Fibroblast of upper back skin (primary cell): ENCODE results near the gene CD79A.
"Not testable (repeated sequence)": the region's sequence is repeated elsewhere in the genome, so short reads cannot be mapped to it uniquely, and the experiment has no call there.

ENCODE experiments used
- DNase-seq: peaks from one replicate; pipeline ENCODE4 v3.0.0-alpha.2; 2013

Gene CD79A

DNA sequence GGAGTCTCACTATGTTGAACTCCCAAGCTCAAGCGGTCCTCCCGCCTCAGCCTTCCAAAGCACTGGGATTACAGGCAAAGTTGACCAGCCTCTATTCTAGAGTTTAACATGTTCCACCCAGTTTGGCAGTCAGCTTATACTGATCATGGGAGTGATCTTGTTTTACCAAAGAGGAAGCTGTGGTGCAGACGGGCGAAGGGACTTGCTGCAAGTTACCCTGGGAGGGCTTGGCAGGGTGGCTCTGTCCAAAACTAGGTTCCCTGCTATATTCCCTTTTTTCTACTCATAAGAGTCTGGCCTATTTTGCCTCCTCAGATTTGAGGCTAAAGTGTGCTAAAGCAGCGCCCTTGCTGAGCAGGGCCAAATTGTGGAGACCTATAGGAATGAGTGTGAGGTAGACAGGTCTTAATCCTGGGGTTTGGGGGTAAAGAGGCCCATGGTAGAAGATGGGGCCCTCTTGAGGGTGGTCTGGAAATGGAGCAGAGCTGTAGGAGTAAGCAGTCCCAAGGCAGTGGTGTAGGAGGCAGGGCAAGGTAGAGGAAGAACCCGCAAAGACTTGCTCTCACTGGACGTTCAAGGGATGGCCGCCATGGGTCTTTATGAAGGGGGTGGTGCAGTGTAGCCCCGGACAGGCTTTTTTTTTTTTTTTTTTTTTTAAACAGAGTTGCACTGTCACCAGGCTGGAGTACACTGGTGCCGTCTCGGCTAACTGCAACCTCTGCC is 13.7 kb upstream of the CD79A start:
- DNase-seq, result no peak

DNA sequence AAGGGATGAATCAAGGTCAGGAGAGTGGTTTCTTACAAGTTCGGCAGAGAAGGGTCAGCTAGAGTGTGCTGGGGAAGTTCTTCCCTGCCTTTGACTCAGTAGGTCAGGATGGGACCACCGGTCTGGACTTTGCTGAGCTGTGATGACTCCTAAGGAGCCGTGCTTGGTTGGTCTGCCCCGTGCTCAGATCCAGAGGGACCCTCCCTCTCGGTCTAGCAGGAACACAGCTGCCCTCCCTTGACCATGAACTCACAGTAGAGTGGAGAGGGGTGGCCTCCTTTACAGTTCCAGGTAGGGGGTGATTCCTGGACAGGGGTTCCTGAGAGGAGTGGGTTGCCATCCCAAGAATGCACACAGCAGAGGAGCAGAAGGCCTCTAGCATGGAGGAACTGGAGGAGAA is 12.7 kb upstream of the CD79A start:
- no peak for DNase-seq

DNA sequence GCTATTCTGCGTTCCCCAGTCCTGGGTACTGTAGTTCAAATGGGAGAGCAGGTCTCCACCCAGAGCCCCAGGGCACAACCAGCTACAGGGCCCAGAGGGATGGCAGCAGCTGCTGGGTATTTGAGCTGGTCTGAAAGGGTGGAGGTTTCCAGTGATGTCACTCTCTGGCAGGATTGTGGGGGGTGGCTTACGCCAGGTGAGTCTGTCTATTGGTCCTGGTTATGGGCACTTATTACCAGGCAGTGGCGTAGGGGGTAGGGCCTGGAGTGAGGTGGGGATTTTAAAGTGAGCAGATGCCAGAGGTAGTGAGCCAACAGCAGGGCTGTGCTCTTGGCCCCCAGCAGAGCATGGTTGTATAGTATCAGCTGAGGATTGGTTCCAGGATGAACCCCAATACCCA is 10.8 kb upstream of the CD79A start:
- no peak for DNase-seq

DNA sequence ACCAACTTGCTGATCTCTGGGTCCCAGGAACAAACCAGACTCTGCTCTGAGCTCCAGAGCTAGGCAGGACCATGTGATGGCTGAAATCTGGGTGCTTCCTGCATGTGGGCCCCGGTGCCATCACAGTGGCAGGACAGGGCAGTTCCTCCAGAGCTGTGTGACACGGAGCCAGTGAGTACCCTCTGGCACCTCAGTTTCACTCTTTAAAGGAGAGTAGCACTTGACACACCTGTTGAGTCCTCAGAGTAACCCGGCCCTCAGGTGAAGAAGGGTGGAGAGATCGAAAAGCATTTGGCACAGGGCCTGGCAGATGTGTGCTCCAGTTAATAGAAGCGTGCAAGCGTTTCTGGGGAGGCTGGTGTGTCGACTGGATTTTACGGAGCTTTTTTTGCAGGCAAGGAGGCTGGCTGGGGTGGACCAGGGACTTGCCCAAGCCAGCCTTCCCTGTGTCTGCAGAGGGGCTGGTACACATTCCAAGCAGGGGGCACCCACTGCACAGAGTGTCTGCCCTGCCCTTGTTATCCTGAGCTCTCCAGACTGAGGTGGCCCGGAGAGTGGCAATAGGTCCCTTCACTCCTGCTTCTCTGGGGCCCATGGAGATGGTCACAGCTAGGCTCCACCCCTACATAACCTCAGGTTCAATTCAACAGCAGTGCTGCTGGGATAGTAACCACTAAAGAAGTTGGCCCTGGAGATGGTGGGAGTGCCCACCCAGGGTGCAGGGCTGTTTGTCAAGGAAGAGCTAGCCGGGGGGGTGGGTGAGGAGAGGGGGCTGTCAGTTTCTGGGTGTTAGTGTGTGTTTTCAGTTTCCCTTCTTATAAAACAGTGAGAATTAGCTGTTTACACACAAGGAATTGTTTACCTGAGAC is 8.7 kb upstream of the CD79A start:
- DNase-seq, result no peak

DNA sequence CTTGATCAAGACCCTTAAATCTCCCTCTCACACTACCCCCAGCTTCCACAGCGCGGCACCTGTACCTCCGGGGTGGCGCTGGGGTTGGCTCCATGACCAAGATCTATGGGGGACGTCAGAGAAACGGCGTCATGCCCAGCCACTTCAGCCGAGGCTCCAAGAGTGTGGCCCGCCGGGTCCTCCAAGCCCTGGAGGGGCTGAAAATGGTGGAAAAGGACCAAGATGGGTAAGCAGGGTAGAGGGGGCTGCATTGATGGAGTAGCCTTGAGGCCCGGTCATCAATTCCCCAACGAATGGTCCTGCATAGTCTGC is 8.1 kb upstream of the CD79A start:
- DNase-seq, result no peak

DNA sequence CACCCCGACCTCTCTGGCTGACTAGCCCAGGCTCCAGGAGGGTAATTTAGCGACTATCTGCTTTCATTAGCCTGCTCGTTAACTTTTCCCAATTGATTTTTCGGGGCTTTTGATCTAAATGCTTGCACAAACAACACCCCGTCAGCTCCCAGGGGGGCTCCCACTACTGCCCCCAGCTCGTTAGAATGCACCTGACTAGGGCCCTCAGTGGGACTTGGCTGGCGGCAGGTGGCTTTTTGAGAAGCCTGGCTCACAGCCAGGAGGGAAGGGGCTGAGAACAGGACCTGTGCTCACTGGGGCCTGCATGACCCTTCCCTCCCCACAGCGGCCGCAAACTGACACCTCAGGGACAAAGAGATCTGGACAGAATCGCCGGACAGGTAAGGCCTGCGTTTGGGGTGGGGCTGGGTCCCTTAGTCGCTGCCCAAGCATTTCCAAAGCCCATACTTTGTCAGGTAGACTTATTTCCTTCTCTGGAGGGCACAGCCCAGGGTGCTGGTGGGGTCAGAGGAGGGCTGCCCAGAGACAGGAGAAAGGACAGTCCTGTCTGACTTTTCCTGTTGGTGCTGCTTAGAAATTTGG is 7.6 kb upstream of the CD79A start:
- DNase-seq, result no peak

DNA sequence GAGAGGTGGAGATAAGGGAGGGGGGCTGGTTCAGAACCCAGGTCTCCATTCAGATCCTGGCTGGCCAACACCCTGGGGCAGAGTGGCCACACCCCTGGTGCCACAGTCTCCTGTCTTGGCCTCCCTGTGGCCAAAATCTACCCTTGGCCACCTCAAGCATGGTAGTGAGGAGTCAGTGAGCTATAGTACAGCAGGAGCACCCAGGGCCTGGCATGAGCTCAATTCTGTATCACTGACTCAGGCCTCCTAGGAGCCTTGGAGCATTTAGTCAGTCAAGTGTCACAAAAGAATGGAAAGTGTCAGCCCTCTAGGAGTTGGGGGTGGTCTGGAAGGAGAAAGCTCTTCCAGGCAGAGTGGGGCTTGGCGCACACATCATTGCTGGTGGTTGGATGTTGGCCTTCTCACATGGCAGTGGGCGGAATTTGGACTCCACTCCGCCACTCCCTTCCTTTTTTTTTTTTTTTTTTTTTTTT is 6.6 kb upstream of the CD79A start:
- peak; percentile 31 for DNase-seq

DNA sequence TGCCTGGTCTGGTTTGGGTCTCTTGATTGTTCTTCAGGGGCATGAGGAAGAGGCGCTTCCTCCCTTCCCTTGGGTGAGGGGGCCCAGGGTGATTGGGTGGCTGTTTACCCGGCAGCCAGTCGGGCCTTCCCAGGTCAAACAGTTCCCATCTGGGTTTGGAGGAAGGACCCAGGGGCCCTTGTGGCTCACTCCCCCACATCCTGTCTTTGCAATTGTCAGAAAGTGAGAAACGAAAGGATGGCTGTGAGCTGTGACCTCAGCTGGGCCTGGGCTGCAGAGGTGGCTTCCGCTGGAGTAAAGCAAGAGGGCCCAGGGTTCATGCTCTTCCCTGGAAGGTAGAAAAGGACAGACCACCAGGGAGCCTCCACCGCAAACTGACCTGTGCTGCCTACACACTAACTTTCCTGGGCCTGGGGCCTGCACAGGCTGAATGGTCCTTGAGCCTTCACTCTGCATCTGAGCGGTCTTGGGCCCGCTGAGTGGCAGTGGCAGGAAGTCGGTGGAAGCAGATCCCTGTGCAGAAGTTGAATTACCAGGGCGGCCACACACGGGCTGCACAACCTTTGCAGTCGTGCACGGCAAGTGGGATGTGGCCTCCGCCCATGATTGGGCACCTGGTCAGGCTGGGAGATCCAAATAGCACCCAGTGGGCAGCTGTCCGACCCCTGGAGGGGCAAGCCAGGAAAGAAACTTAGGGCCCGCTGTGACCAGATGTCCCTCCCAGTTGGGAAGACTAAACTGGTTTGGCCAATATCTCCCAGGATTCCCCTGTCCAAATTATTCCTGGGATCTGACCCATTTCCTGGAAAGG is 5.3 kb upstream of the CD79A start:
- no peak for DNase-seq

DNA sequence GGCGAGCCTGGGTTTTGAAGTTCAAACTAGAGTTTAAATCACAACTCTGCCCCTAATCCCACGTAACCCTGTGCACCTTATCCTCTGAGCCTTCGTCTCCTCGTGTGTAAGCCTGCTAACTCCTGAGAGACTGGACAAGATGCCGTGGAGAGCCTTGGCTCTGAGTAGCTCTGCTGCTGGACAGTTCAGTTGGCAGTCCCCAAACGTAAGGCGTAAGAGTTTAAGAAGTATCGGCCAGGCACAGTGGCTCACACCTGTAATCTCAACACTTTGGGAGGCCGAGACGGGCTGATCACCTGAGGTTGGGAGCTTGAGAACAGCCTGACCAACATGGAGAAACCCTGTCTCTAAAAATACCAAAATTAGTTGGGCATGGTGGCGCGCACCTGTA is 4.7 kb upstream of the CD79A start:
- no peak for DNase-seq

DNA sequence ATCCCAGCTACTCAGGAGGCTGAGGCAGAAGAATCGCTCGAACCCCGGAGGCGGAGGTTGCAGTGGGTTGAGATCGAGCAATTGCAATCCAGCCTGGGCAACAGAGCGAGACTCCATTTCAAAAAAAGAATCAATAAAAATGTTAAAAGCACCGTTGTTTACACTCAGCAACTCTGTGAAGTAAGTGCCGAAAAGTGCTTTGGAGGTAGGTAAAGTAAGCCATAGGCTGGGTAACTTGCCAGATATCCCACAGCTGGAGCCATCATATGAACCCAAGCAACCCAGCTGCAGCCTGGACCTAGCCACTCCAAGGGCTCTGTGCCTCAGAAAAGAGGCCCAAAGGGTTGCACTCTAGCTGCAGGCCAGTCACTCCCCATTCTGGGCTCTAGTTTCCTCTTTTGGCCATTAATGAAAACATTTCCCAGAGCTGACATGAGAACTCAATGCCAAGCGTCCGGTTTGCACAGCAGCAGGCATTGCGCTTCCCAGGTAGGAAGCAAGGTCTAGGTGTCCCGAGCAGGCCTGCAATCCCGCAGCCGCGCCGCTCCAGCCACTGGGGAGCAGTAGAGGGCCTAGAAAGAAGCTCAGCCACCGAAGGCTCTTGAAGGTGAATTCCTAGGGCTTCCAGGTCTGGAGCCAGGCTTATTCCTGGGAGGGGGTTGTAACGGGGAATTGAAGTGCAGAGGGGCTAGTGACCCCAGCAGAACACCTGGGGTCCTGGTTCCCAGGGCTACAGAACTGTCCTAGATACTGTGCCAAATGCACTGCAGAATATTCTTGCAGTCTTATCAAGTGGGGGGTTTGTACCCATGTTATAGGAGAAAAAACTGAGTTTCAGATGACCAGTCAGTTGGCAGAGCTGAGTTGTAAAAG is 4.1 kb upstream of the CD79A start:
- DNase-seq, result peak; percentile 57

DNA sequence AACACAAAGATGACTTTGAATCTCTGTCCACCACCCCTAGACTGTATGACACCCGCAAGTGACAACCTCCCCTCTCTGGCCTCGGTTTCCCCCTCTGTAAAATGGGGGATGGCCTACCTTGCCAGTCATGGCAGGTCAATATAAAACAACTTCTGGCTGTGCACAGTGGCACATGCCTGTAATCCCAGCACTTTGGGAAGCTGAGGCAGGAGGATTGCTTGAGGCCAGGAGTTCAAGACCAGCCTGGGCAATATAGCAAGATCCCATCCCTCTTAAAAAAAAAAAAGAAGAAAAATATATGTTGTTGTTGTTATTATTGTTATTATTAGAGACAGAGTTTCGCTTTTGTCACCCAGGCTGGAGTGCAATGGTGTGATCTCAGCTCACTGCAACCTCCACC is 1.1 kb upstream of the CD79A start:
- not testable (repeated sequence) for DNase-seq

DNA sequence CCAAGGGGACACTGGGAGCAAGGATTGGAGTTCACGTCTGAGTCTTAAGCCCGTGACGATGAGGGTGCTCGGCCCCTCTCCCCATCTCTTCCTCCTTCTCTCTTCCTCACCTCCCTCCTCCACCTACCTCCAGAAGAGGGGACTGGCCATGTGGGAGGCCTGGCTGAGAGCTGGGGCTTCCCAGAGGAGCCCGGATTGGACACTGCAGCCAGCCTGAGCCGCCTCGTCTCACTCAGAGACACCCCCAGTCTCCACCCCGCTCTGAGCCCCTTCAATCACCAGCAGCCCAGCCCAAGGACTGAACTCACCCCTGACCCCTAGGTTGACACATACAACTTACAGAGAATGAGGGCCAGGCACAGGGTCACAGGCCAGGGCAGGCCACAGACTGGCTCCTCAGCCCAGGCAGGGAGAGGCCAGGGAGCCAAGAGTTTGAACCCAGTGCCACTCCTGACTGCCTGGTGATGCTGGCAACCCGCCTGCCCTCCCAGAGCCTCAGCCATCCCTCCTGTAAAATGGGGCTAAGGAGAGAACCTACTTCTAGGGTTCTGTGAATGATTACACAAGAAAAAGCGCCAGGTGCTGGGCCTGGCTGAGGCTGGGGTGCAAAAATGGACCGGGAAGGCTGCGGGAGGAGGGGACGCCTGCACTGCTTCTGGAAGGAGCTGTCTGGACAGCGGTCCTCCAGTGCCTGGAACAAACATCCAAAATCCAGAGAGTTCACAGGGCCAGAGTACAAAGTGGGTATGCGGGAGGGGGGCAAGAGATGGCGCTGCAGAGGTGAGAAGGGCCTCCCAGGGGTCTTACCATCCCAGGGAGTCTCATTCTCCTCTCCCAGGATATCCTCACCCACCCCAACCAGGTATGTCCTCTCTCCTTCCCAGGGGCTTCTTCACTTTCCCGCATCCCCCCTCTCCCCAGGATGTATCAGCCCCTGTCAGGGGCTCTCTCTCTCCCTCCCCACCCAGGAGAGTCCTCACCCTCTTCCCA is 1.1 kb downstream of the CD79A start:
- DNase-seq, result no peak

DNA sequence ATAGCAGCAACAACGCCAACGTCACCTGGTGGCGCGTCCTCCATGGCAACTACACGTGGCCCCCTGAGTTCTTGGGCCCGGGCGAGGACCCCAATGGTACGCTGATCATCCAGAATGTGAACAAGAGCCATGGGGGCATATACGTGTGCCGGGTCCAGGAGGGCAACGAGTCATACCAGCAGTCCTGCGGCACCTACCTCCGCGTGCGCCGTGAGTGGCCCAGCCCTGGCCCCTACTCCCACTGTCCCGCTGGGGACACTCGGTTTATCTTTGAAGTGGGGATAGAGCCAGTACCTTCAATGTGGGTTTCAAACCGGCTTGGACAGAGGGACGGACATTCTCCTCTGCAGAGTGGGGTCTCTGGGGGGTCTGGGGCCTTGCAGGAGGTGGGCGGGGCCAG is 2.0 kb downstream of the CD79A start:
- no peak for DNase-seq

DNA sequence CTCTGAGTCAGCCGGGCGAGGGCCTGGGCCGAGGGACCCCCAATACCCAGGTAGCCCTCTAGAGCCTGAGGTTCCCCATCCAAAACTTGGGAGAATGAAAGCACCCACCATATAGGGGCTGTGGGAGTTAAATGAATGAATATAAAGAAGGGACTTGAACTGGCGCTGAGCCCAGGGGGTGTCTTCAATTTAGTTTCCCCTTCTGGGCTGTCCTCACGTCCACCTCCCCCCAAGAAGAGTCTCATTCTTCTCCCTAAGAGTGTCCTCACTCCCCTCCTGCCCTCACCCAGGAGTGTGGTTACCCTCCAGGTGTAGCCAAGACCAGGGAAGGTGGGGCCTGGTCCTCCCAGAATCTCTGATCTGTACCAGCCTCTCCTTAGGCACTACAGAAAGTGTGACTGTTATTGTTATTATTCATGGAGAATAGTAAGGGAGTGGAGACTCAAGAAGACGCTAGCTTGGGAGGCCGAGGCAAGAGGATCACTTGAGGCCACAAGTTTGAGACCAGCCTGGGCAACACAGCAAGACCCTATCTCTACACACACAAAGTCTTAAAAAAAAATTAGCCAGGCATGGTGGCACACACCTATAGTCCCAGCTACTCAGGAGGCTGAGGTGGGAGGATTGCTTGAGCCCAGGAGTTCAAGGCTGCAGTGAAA is 2.7 kb downstream of the CD79A start:
- DNase-seq, result no peak

DNA sequence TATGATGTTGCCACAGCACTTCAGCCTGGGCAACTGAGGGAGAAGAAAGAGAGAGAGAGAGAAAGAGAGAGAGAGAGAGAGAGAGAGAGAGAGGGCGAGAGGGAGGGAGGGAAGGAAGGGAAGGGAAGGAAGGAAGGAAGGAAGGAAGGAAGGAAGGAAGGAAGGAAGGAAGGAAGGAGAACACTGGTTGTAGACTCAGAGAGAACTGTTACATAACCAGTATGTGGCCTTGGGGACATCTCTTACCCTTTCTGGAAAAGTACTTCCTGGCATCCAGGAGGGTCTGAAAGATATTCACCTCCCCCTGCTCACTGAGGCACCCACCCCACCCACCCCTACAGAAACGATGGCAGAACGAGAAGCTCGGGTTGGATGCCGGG is 3.2 kb downstream of the CD79A start:
- DNase-seq, result no peak

DNA sequence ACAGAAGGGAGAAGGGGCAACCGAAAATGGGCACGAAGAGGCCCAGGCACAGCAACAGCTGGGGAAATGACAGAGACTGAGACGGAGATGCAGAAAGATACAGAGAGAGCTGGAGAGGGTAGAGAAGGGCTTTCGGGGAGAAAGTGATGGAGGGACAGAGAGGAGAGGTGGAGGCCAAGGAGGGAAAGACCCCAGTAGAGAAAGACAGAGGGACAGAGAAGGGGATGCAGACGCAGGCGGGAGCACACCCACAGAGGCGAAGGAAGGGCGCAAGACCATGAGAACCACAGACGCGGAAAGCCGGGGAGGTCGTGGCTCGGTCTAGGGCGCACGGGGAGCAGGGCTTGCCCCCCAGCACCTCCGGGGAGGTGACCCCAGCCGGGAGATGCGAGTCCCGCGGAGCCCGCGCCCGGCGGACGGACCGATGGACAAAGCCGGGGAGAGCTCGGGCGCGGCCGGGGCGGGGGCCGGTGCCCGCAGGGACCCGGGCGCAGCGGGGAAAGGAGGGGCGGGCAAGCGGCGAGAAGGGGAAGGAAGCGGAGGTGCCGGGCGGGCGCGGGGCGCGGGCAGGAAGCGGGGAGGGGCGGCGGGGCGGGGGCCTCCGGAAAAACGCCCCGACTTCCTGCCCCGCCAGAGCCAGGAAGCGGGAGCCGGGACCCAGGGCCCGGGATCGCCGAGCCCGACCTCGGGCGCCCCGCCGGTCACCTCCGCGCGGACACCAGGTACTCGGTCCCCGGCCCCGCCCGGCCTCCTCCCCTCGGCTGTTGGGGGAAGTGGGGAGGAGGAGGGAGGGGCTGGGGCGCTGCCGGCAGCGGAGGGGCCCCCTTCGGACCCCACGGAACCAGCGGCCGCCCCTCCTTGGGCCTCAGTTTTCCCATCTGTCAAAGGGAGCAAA is 5.7 kb downstream of the CD79A start, which contains the start of gene ARHGEF1:
Gene ARHGEF1, plus strand, starts transcription at position 617 of the 895 bp plus-strand sequence. CDS start 4,899 bp downstream, outside the sequence.
- no peak for DNase-seq

DNA sequence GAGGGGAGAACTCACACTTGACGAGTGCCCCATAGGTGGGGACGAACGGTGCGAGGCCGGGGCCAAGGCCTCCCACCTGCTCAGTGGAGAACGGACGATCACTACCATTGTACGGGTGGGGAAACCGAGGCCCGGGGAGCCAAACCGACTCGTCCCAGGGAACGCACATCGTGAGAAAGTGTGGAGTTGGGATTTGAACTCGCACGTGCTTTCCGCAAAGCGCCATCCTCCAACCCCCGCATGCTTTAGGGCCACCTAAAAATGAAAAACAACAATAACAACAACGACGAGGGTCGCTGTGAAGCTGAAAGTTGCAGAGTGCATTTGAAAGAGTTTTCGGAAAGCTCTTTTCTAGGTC is 6.4 kb downstream of the CD79A start:
- no peak for DNase-seq

DNA sequence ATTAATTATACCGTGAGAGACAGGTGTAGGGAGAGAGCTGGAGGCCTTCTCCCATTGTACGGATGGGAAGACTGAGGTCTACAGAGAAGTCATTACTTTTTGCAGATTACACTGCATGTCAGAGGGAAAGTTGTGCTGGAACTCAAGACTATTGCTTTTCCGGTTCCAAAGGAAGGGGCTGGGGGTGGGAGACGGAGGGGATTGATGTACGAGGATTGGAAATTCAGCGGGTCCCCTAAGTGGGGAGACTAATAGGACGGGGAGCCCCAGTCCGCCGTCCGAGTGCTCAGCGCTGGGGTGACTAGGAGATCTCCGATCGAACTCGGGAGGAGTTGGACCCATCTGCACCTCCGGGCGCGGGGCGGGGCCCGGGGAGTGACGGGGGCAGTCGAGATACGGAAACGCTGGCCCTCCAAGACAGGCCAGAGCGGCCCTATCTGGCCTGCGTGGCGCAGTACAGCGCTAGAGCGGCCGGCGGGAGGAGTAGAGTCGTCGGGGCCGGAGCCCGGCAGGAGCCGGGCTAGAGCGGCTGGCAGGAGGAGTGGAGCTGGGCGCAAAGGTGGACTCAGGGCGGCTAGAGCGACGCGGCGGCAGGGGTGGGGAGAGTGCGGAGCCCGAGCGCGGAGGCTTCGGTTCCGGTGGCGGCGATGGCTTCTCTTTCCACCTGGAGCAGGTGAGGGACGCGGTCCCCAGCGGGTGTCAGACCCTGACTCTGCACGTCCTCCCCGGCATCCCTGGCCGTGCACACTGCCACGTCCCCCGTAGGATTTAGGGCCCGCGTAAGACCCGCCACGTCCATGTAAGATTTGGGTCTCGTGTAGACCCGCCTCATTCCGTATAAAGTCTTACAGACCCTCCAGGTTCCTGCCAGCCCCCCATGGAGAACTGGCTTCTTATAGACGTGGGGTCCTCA is 7.0 kb downstream of the CD79A start:
- peak; percentile 96 for DNase-seq
